Lower lobe of right lung (tissue), 2 donors: Measurements from ENCODE around the gene CAPZA3. TPM values are rescaled to one million over a fixed set of nuclear protein-coding genes. Genes with fewer than 3 reads are reported as not detected.

Experiments
- ATAC-seq, 2 donors: fragments of 200-7000 bp; cut with Tn5 transposase; one replicate each; pipeline ENCODE4 v1.9.1; 2020 to 2022; ENCODE audit warnings: mild to moderate bottlenecking in 2 of 2, moderate library complexity in 2 of 2
- DNase-seq: peaks from one replicate; pipeline ENCODE4 v3.0.0-alpha.2; 2020
- H3K27ac ChIP-seq: fragments of 200-600 bp; one replicate; pipeline ENCODE4 v1.8.0; 2022
- H3K27me3 ChIP-seq: fragments of 200-600 bp; one replicate; pipeline ENCODE4 v1.8.0; 2022; ENCODE audit warnings: low read depth
- H3K36me3 ChIP-seq: fragments of 200-600 bp; one replicate; pipeline ENCODE4 v1.8.0; 2022; ENCODE audit warnings: mild to moderate bottlenecking
- H3K4me1 ChIP-seq: fragments of 200-600 bp; one replicate; pipeline ENCODE4 v1.8.0; 2022
- H3K4me3 ChIP-seq: fragments of 200-600 bp; one replicate; pipeline ENCODE4 v1.8.0; 2022; ENCODE audit warnings: mild to moderate bottlenecking
- H3K9me3 ChIP-seq: fragments of 200-600 bp; one replicate; pipeline ENCODE4 v1.8.0; 2022
- intact Hi-C: fragments of 100-400 bp; cut with DNase I; formaldehyde crosslinking; loops from one replicate; pipeline ENCODE4 v1.11.0; 2022
- total RNA-seq: library from RNA; stranded (reverse); fragmentation: NEBNext Ultra II Directional; extraction: Animal tissue kit (Norgen Biotek cat#: 25700); gene quantifications from one replicate; pipeline ENCODE4 v1.2.1, GENCODE V29; 2021
- TF ChIP-seq, protein P1 (sequence below): fragments of 200-600 bp; IDR thresholded peaks from one replicate; pipeline ENCODE4 v1.8.0; 2022; ENCODE audit warnings: antibody characterized with exemption, mild to moderate bottlenecking
- donor health status: DM: no; HTN: yes; CAD: no; lungs with severe emphysema.

CAPZA3 gene
- total RNA-seq, 1 donor from 2014 or later: not detected

DNA sequence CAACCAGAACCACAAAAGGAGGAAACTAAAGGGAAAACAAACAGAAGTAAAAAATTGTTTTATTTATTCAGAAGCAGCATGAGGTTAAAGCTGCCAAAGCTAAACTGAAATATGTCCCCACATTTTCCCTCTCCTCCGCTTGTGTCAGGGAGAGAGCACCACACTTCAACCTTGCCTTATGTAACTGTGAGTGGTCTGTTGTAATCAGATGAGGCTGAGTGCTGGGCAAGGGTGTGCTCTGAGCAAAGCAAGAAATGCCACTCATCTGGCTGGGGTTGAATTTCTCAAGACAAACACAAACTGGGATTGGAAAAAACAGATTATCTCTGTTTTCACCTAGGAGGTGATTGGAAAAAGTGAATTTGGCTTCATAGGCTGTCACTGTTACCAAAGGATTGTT, 12.2 kb downstream of the CAPZA3 start:
- H3K36me3 ChIP-seq: no peaks in the 10 kb centered on the region
- no peak overlapping the region for H3K4me3 ChIP-seq
- intact Hi-C loops: no loop called here
- no peaks in the 10 kb centered on the region for H3K27me3 ChIP-seq
- H3K27ac ChIP-seq: no peak overlapping the region
- TF ChIP-seq, protein P1, sequence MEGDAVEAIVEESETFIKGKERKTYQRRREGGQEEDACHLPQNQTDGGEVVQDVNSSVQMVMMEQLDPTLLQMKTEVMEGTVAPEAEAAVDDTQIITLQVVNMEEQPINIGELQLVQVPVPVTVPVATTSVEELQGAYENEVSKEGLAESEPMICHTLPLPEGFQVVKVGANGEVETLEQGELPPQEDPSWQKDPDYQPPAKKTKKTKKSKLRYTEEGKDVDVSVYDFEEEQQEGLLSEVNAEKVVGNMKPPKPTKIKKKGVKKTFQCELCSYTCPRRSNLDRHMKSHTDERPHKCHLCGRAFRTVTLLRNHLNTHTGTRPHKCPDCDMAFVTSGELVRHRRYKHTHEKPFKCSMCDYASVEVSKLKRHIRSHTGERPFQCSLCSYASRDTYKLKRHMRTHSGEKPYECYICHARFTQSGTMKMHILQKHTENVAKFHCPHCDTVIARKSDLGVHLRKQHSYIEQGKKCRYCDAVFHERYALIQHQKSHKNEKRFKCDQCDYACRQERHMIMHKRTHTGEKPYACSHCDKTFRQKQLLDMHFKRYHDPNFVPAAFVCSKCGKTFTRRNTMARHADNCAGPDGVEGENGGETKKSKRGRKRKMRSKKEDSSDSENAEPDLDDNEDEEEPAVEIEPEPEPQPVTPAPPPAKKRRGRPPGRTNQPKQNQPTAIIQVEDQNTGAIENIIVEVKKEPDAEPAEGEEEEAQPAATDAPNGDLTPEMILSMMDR: no peak
- H3K9me3 ChIP-seq: no peaks in the 10 kb centered on the region
- ATAC-seq: peak; percentile 78 to 82
- DNase-seq: no peak
- peaks cover 6% of the 10 kb centered on the region for H3K4me1 ChIP-seq

DNA sequence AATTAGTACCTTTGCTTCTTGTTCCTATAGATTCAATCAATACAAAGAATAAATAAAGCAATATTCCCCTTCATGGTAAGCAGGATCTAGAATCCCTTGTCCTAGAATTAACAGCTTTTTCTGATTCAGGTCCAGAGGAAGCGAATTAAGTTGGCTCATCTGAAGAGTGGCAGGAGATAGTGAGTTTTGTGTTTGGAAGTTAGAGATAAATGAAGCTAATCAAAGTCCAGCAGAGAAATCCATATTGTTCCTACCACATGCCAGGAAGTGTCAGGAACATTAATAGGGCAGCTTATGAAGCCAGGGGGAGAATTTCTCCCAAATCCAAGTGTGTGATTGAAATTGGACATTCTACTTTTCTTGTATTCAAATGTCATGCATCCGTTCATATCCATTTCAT, 13.9 kb downstream of the CAPZA3 start:
- no peak overlapping the region for H3K27ac ChIP-seq
- peaks cover 6% of the 10 kb centered on the region for H3K4me1 ChIP-seq
- DNase-seq (no peak), ATAC-seq (no peak)
- TF ChIP-seq, protein P1: no peak
- no peaks in the 10 kb centered on the region for H3K9me3 ChIP-seq
- H3K27me3 ChIP-seq: no peaks in the 10 kb centered on the region
- H3K36me3 ChIP-seq: no peaks in the 10 kb centered on the region
- no peak overlapping the region for H3K4me3 ChIP-seq
- intact Hi-C loops: no loop called here

DNA sequence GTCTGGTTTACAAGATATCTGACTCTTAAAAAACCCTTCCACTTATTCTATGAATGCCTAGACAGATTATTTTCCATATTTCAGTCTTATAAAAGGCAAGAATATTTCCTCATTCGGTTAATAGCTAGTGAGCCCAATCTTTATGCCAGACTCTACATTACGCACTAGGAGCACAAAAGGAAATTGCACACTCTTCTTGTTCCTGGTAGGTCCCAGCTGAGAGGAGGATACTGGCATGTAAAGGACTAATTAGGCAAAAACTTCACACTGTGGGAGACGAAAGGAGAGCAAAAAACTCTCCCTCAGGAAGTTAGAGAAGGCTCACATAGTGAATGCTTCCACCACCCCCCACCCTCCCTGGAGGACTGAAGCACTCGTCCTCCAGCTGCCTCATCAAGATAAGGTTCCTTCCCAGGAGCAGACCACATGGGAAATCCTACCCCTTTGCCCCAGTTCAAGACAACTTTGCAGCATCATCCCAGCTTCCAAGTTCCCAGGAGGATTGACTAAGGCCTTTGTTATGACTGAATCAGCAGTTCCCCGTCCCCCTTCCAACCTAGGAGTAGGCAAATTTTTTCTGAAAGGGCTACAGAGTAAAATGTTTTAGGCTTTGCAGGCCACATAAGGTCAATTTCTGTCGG, 14.5 kb downstream of the CAPZA3 start:
- DNase-seq (no peak), ATAC-seq (no peak)
- TF ChIP-seq, protein P1: no peak
- Histone ChIP-seq H3K27me3 (no peaks in the 10 kb centered on the region), H3K4me3 (no peak overlapping the region), H3K27ac (no peak overlapping the region), H3K4me1 (peaks cover 6% of the 10 kb centered on the region), H3K36me3 (no peaks in the 10 kb centered on the region), H3K9me3 (no peaks in the 10 kb centered on the region)
- intact Hi-C loops: no loop called here

DNA sequence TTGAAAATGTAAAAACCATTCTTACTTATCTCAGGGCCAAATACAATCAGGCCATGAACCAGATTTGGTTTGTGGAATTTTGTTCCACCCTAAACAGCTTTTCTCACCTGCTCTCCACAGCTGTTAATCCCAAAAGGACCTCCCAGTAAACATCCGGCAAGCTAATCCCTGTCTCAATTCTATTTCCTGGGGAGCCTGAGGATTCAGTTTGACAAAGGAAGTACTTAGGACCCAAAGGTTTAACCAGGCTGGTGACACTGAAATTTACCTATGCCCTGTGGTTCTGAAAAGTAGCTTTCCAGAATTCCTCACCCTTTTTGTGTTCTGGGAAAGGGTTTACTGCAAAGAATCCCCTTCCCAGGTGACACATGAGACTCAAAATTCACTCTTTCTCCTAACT, 15.0 kb downstream of the CAPZA3 start:
- H3K27ac ChIP-seq: no peak overlapping the region
- no peak overlapping the region for H3K4me3 ChIP-seq

DNA sequence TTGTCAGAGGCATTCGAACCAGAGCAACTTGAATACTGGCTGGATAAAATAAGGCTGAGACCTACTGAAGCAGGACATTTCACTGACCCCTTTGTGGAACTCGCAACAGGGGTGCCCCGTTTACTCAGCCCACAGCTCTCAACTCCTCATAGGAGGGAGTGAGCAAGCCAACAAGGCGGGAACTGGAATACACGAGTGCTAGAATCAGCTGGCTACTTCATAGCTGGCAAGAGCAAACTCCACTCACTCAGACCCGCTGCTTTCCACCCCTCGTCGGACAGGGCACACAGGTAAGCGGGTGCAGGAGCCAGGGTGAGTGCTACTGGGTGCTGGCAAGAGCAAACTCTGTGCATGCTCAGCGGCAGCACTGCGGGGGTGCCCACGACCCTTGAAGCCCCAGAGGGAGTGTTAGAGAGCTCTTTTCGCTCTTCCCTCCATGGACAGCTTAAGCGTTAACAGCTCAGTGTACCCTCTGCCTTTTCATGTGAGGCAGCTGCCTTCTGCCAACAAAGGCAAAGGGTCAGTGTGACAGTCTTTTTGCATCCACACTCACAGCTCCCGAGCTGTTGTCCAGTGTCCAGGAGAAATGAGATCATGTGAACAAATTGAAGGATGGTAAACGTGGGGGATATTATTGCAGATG, 15.7 kb downstream of the CAPZA3 start:
- ATAC-seq (peak; percentile 62 to 69), DNase-seq (no peak)
- intact Hi-C loops: no loop called here
- no peaks in the 10 kb centered on the region for H3K36me3 ChIP-seq
- H3K9me3 ChIP-seq: no peaks in the 10 kb centered on the region
- TF ChIP-seq, protein P1: no peak
- no peaks in the 10 kb centered on the region for H3K27me3 ChIP-seq
- no peak overlapping the region for H3K4me3 ChIP-seq
- peaks cover 6% of the 10 kb centered on the region for H3K4me1 ChIP-seq
- no peak overlapping the region for H3K27ac ChIP-seq

More for the DNA sequence above, 15.0 kb downstream of the CAPZA3 start:
- intact Hi-C loops: no loop called here
- H3K27me3 ChIP-seq: no peaks in the 10 kb centered on the region
- peaks cover 6% of the 10 kb centered on the region for H3K4me1 ChIP-seq
- no peaks in the 10 kb centered on the region for H3K9me3 ChIP-seq
- no peaks in the 10 kb centered on the region for H3K36me3 ChIP-seq
- DNase-seq (no peak), ATAC-seq (no peak)
- TF ChIP-seq, protein P1: no peak
